ENCODE measurements around the gene NCAPD3. TPM values are rescaled to one million over a fixed set of nuclear protein-coding genes. Genes with fewer than 3 reads are reported as not detected.

NCAPD3 gene
- total and polyA plus RNA-seq, 2 of the 13 experiments (the other 11 are each of a cell fraction or from before 2014, with no cell fraction given): 20.7 to 25.6 TPM

DNA sequence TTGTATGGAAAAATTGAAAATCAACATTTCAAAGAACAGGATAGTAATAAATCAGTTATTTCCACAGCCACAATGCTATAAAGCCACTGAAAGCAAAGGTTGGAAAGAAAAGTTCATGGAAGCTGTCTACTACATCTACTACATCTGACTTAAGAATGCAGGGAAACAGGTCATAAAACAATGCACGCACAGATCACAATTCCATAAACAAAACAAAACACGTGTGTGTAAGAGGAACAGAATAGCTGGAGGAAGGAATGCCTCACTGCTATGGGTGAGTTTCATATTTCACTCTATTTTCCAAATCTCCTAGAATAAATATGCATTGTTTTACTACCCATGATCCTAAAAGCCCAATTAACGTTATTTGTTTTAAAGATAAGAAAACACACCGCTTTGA lies 66.3 kb downstream of the NCAPD3 start:
- no TSS peak for BruUV-seq (replicated peaks)
- no peak overlapping the region for H2AFZ ChIP-seq (ENCODE audit: low read length)
- peaks cover 26 to 67% of the 10 kb centered on the region in 2 experiments; a peak in 4 of 5 replicates for H3K36me3 ChIP-seq (replicated peaks in 1 of 2; ENCODE audit: control insufficient read depth in 1 of 2, insufficient read depth in 2 of 2, low read length in 2 of 2)
- CTCF ChIA-PET (ENCODE audit: low intra/inter-chr PET ratio, low total read pairs): no interaction called here
- H3K4me1 ChIP-seq (ENCODE audit: insufficient read depth, low read length): no peaks in the 10 kb centered on the region
- no peaks in the 10 kb centered on the region for H3K79me2 ChIP-seq (ENCODE audit: insufficient read depth, low read length)
- FAIRE-seq: no peak
- no peaks in the 10 kb centered on the region for H4K20me1 ChIP-seq (ENCODE audit: insufficient read depth, low read length)
- ATAC-seq: no peak
- DNase-seq (ENCODE audit: low spot score): no peak
- H3K4me3 ChIP-seq (replicated peaks in 1 of 3; ENCODE audit: insufficient read depth in 1 of 3, low read depth in 2 of 3, low read length in 3 of 3): no peak overlapping the region
- 90% methylated on average over 4 of the region's 4 CpGs for WGBS (ENCODE audit: low lambda C conversion rate)
- in situ Hi-C loops (cut with HindIII; ENCODE audit: extremely low pct_ligation_motif_present, low pct_unique_long_range_greater_than_20kb): no loop called here
- no peak overlapping the region for H3K9ac ChIP-seq (ENCODE audit: insufficient read depth, low read depth, low read length)
- no peak overlapping the region for H3K4me2 ChIP-seq (ENCODE audit: low read depth, low read length)
- H3K27me3 ChIP-seq (ENCODE audit: control insufficient read depth in 1 of 2, insufficient read depth in 2 of 2, low read length in 2 of 2): no peaks in the 10 kb centered on the region
- H3K9me3 ChIP-seq (ENCODE audit: low read length): no peaks in the 10 kb centered on the region
- POLR2A ChIA-PET: no interaction called here
- intact Hi-C loops (cut with micrococcal nuclease; ENCODE audit: unreplicated experiment): no loop called here
- no peak overlapping the region for H3K27ac ChIP-seq (ENCODE audit: extremely low read length, insufficient read depth, low read length)
- TF ChIP-seq PHF5A (CRISPR knock-in tag; IDR thresholded peaks at IDR 0.05; ENCODE audit: low read depth, unreplicated experiment): no peak
- TF ChIP-seq, protein P1, sequence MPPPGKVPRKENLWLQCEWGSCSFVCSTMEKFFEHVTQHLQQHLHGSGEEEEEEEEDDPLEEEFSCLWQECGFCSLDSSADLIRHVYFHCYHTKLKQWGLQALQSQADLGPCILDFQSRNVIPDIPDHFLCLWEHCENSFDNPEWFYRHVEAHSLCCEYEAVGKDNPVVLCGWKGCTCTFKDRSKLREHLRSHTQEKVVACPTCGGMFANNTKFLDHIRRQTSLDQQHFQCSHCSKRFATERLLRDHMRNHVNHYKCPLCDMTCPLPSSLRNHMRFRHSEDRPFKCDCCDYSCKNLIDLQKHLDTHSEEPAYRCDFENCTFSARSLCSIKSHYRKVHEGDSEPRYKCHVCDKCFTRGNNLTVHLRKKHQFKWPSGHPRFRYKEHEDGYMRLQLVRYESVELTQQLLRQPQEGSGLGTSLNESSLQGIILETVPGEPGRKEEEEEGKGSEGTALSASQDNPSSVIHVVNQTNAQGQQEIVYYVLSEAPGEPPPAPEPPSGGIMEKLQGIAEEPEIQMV (CRISPR knock-in tag; IDR thresholded peaks at IDR 0.05; ENCODE audit: low read depth): no peak
- TF ChIP-seq, protein P2, sequence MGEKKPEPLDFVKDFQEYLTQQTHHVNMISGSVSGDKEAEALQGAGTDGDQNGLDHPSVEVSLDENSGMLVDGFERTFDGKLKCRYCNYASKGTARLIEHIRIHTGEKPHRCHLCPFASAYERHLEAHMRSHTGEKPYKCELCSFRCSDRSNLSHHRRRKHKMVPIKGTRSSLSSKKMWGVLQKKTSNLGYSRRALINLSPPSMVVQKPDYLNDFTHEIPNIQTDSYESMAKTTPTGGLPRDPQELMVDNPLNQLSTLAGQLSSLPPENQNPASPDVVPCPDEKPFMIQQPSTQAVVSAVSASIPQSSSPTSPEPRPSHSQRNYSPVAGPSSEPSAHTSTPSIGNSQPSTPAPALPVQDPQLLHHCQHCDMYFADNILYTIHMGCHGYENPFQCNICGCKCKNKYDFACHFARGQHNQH (CRISPR knock-in tag; IDR thresholded peaks at IDR 0.05): no peak
- TF ChIP-seq PAWR (CRISPR knock-in tag; IDR thresholded peaks at IDR 0.05; ENCODE audit: borderline replicate concordance): no peak
- no peak for TF ChIP-seq ZNF350 (CRISPR knock-in tag; IDR thresholded peaks at IDR 0.05; ENCODE audit: borderline replicate concordance, low read depth)
- TF ChIP-seq, protein P3, sequence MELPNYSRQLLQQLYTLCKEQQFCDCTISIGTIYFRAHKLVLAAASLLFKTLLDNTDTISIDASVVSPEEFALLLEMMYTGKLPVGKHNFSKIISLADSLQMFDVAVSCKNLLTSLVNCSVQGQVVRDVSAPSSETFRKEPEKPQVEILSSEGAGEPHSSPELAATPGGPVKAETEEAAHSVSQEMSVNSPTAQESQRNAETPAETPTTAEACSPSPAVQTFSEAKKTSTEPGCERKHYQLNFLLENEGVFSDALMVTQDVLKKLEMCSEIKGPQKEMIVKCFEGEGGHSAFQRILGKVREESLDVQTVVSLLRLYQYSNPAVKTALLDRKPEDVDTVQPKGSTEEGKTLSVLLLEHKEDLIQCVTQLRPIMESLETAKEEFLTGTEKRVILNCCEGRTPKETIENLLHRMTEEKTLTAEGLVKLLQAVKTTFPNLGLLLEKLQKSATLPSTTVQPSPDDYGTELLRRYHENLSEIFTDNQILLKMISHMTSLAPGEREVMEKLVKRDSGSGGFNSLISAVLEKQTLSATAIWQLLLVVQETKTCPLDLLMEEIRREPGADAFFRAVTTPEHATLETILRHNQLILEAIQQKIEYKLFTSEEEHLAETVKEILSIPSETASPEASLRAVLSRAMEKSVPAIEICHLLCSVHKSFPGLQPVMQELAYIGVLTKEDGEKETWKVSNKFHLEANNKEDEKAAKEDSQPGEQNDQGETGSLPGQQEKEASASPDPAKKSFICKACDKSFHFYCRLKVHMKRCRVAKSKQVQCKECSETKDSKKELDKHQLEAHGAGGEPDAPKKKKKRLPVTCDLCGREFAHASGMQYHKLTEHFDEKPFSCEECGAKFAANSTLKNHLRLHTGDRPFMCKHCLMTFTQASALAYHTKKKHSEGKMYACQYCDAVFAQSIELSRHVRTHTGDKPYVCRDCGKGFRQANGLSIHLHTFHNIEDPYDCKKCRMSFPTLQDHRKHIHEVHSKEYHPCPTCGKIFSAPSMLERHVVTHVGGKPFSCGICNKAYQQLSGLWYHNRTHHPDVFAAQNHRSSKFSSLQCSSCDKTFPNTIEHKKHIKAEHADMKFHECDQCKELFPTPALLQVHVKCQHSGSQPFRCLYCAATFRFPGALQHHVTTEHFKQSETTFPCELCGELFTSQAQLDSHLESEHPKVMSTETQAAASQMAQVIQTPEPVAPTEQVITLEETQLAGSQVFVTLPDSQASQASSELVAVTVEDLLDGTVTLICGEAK (IDR thresholded peaks at IDR 0.05): no peak
- TF ChIP-seq, protein P3 (CRISPR knock-in tag; IDR thresholded peaks at IDR 0.05): no peak
- TF ChIP-seq, protein P4, sequence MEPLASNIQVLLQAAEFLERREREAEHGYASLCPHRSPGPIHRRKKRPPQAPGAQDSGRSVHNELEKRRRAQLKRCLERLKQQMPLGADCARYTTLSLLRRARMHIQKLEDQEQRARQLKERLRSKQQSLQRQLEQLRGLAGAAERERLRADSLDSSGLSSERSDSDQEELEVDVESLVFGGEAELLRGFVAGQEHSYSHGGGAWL (CRISPR knock-in tag; IDR thresholded peaks at IDR 0.05): no peak
- TF ChIP-seq, protein P5, sequence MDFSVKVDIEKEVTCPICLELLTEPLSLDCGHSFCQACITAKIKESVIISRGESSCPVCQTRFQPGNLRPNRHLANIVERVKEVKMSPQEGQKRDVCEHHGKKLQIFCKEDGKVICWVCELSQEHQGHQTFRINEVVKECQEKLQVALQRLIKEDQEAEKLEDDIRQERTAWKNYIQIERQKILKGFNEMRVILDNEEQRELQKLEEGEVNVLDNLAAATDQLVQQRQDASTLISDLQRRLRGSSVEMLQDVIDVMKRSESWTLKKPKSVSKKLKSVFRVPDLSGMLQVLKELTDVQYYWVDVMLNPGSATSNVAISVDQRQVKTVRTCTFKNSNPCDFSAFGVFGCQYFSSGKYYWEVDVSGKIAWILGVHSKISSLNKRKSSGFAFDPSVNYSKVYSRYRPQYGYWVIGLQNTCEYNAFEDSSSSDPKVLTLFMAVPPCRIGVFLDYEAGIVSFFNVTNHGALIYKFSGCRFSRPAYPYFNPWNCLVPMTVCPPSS (IDR thresholded peaks at IDR 0.05): no peak
